B cell (primary cell): ENCODE data around the gene COL4A1. TPM values are rescaled to one million over a fixed set of nuclear protein-coding genes. Genes with fewer than 3 reads are reported as not detected.

ENCODE experiments used
- ATAC-seq: fragments of 200-7000 bp; cut with Tn5 transposase; one replicate; pipeline ENCODE4 v1.10.0; 2021; ENCODE audit warnings: low read depth, mild to moderate bottlenecking, moderate number of reproducible peaks, moderate library complexity
- CTCF ChIA-PET: fragments of 350-600 bp; sonication (Branson Sonifier 250); formaldehyde crosslinking; loops from one replicate; lab custom pipeline; 2021; ENCODE audit warnings: antibody characterized with exemption, inconsistent platforms; lab: Charles Lee
- POLR2A ChIA-PET: fragments of 350-600 bp; sonication (Branson Sonifier 250); formaldehyde crosslinking; loops from one replicate; lab custom pipeline; 2021; ENCODE audit warnings: antibody characterized with exemption; lab: Charles Lee
- DNase-seq: peaks from one replicate; pipeline ENCODE4 v3.0.0; 2013
- H2AFZ ChIP-seq: 2 replicates; pipeline ENCODE4 v1.6.1; 2012; ENCODE audit warnings: mild to moderate bottlenecking, low read depth, low read length; ENCODE audit not compliant: insufficient read depth, poor library complexity, severe bottlenecking
- H3K27ac ChIP-seq, 2 donors: 1 replicate in 1 of 2; 2 replicates in 1 of 2; pipeline ENCODE4 v1.5.1; 2012 to 2013; ENCODE audit warnings: low read length in 2 of 2, mild to moderate bottlenecking in 2 of 2, moderate library complexity in 1 of 2
- H3K27me3 ChIP-seq, 4 experiments: fragments of 200-600 bp in 1 of 4; sonication (generic) in 1 of 4; replicated peaks in 1 of 4; 1 replicate in 2 of 4; 2 replicates in 2 of 4; pipeline versions ENCODE4 v1.6.1 to v1.7.0; 2013 to 2016; ENCODE audit warnings: low read length in 3 of 4, mild to moderate bottlenecking in 2 of 4, mixed read lengths in 1 of 4, moderate library complexity in 1 of 4; ENCODE audit not compliant: insufficient read depth in 4 of 4, control insufficient read depth in 3 of 4; ENCODE audit errors: control extremely low read depth in 1 of 4
- H3K36me3 ChIP-seq, 2 experiments: replicated peaks in 1 of 2; 1 replicate in 1 of 2; 2 replicates in 1 of 2; pipeline versions ENCODE4 v1.6.1 to v1.7.1; 2013; ENCODE audit warnings: low read length in 1 of 2; ENCODE audit not compliant: insufficient read depth in 2 of 2, control insufficient read depth in 1 of 2; ENCODE audit errors: control extremely low read depth in 1 of 2, extremely low read depth in 1 of 2
- H3K4me1 ChIP-seq, 2 donors: fragments of 200-600 bp in 1 of 2; sonication (generic) in 1 of 2; 1 replicate in 1 of 2; 2 replicates in 1 of 2; pipeline versions ENCODE4 v1.5.1 to v1.6.1; 2013 to 2017; ENCODE audit warnings: low read length in 2 of 2; ENCODE audit not compliant: control insufficient read depth in 2 of 2, insufficient read depth in 2 of 2
- H3K4me2 ChIP-seq: replicated peaks from 2 replicates; pipeline ENCODE3; 2012; ENCODE audit warnings: mild to moderate bottlenecking, low read depth, low read length; ENCODE audit not compliant: poor library complexity, severe bottlenecking
- H3K4me3 ChIP-seq, 5 experiments: fragments of 200-600 bp in 1 of 5; sonication (generic) in 1 of 5; 1 replicate in 3 of 5; 2 replicates in 2 of 5; pipeline versions ENCODE4 v1.5.1 to v1.7.0; 2011 to 2016; ENCODE audit warnings: low read length in 4 of 5, mild to moderate bottlenecking in 4 of 5, low read depth in 2 of 5, control low read depth in 1 of 5, moderate library complexity in 1 of 5; ENCODE audit not compliant: insufficient read depth in 1 of 5; ENCODE audit errors: control extremely low read depth in 1 of 5, extremely low read depth in 1 of 5
- H3K79me2 ChIP-seq: fragments of 200-600 bp; sonication (generic); one replicate; pipeline ENCODE4 v1.6.0; 2016; ENCODE audit warnings: low read length; ENCODE audit not compliant: control insufficient read depth, insufficient read depth
- H3K9ac ChIP-seq: fragments of 200-600 bp; sonication (generic); 2 replicates; pipeline ENCODE4 v1.6.1; 2017; ENCODE audit warnings: mild to moderate bottlenecking, low read length, moderate library complexity
- H3K9me3 ChIP-seq, 3 donors: one replicate each; pipeline versions ENCODE4 v1.6.1 to v1.7.1; 2013; ENCODE audit warnings: low read length in 2 of 3; ENCODE audit not compliant: control insufficient read depth in 2 of 3, insufficient read depth in 1 of 3; ENCODE audit errors: control extremely low read depth in 1 of 3
- H4K20me1 ChIP-seq: 2 replicates; pipeline ENCODE4 v1.6.0; 2012; ENCODE audit warnings: mild to moderate bottlenecking, low read length; ENCODE audit not compliant: insufficient read depth, control insufficient read depth, poor library complexity, severe bottlenecking
- H3K27ac Mint-ChIP-seq: one replicate; pipeline ENCODE4 v1.8.0; 2021; ENCODE audit warnings: mixed read lengths
- H3K27me3 Mint-ChIP-seq: one replicate; pipeline ENCODE4 v1.8.0; 2021; ENCODE audit warnings: mixed read lengths
- H3K4me1 Mint-ChIP-seq: one replicate; pipeline ENCODE4 v1.8.0; 2021; ENCODE audit warnings: mixed read lengths
- H3K4me3 Mint-ChIP-seq: one replicate; pipeline ENCODE4 v1.8.0; 2021; ENCODE audit warnings: mixed read lengths
- H3K9me3 Mint-ChIP-seq: one replicate; pipeline ENCODE4 v1.8.0; 2022; ENCODE audit warnings: mixed read lengths; ENCODE audit not compliant: insufficient read depth
- CTCF ChIP-seq: fragments of 200-600 bp; IDR thresholded peaks from one replicate; pipeline ENCODE4 v1.8.0; 2022; ENCODE audit warnings: antibody characterized with exemption, mild to moderate bottlenecking
- EZH2 ChIP-seq: IDR thresholded peaks from 2 replicates; pipeline ENCODE4 v1.6.1; 2012; ENCODE audit warnings: borderline replicate concordance, low read depth, mild to moderate bottlenecking, moderate library complexity, low read length; ENCODE audit not compliant: insufficient read depth, poor library complexity, severe bottlenecking
- WGBS: methylation state at CpG from one replicate; pipeline ENCODE4 v1.1.5; 2013; ENCODE audit warnings: missing lambda C conversion rate; ENCODE audit not compliant: insufficient coverage; 5-methylcytosine and 5-hydroxymethylcytosine counted together
- intact Hi-C: fragments of 100-400 bp; cut with micrococcal nuclease; formaldehyde crosslinking; loops from one replicate; pipeline ENCODE4 v1.10.0; 2022
- polyA plus RNA-seq: library from polyadenylated mRNA; depleted of rRNA; stranded (reverse); fragments of >200 nt; gene quantifications from 2 replicates; pipeline ENCODE4 v1.2.3, GENCODE V29; 2012
- total RNA-seq, 2 donors: library from RNA; stranded (reverse); fragments of 120-200 nt in 1 of 2; gene quantifications; 1 replicate in 1 of 2; 2 replicates in 1 of 2; pipeline versions ENCODE4 v1.2.3 to v1.2.4, GENCODE V29; 2013 to 2022

The COL4A1 gene
- total and polyA plus RNA-seq, 2 donors (not counting 1 experiment from before 2014, with no cell fraction given), result not detected

GRCh38 chr13:110183910-110184309, 123.0 kb downstream of the COL4A1 start:
- Histone ChIP-seq H3K79me2 (no peaks in the 10 kb centered on the region), H3K36me3 (no peaks in the 10 kb centered on the region), H4K20me1 (no peaks in the 10 kb centered on the region), H3K4me3 (no peak overlapping the region), H3K9ac (no peak overlapping the region), H2AFZ (no peak overlapping the region), H3K9me3 (peaks cover 0 to 6% (median 0%) of the 10 kb centered on the region in 3 donors), H3K27me3 (no peaks in the 10 kb centered on the region), H3K4me2 (no peak overlapping the region), H3K4me1 (no peaks in the 10 kb centered on the region), H3K27ac (no peak overlapping the region)
- Mint-ChIP-seq H3K4me1 (no peaks in the 10 kb centered on the region), H3K9me3 (no peaks in the 10 kb centered on the region), H3K27ac (no peak overlapping the region), H3K27me3 (peaks cover 5% of the 10 kb centered on the region), H3K4me3 (no peak overlapping the region)
- ChIA-PET POLR2A (no interaction called here), CTCF (no interaction called here)
- WGBS, result 99% methylated on average over 6 of the region's 7 CpGs
- intact Hi-C loops, result no loop called here
- ATAC-seq (no peak), DNase-seq (no peak)
- TF ChIP-seq EZH2 (no peak), CTCF (no peak)

- H3K4me2 ChIP-seq, result no peak overlapping the region
- Mint-ChIP-seq H3K4me1 (no peaks in the 10 kb centered on the region), H3K27me3 (no peaks in the 10 kb centered on the region), H3K4me3 (no peak overlapping the region), H3K9me3 (no peaks in the 10 kb centered on the region), H3K27ac (no peak overlapping the region)
- H2AFZ ChIP-seq, result no peak overlapping the region
- TF ChIP-seq EZH2 (no peak), CTCF (no peak)
- no peaks in the 10 kb centered on the region for H3K4me1 ChIP-seq
- H3K27me3 ChIP-seq, result no peaks in the 10 kb centered on the region
- intact Hi-C loops, result no loop called here
- peaks cover 0 to 6% (median 0%) of the 10 kb centered on the region in 3 donors for H3K9me3 ChIP-seq
- no peaks in the 10 kb centered on the region for H3K36me3 ChIP-seq
- ATAC-seq (no peak), DNase-seq (no peak)
- no peak overlapping the region for H3K27ac ChIP-seq
- ChIA-PET CTCF (no interaction called here), POLR2A (no interaction called here)
- no peak overlapping the region for H3K9ac ChIP-seq
- WGBS, result 87% methylated on average over 4 of the region's 9 CpGs
- no peaks in the 10 kb centered on the region for H3K79me2 ChIP-seq
- H4K20me1 ChIP-seq, result no peaks in the 10 kb centered on the region
- no peak overlapping the region for H3K4me3 ChIP-seq
Observed at GRCh38 chr13:110182461-110182860, 124.5 kb downstream of the COL4A1 start.
